Caco-2 (cell line): ENCODE data around the gene SLC34A3. TPM values are rescaled to one million over a fixed set of nuclear protein-coding genes. Genes with fewer than 3 reads are reported as not detected.

Experiments
- BruUV-seq: library from RNA; stranded (reverse); fragments of 400-500 nt; replicated peaks from 2 replicates; lab custom pipeline; 2021; lab: Mats Ljungman, UMichigan
- CTCF ChIA-PET: fragments of 300-600 bp; sonication (Branson Sonifier 250); formaldehyde crosslinking; loops from one replicate; lab custom pipeline; 2022; ENCODE audit warnings: antibody characterized with exemption; lab: Charles Lee
- POLR2A ChIA-PET: fragments of 300-600 bp; sonication (Branson Sonifier 250); formaldehyde crosslinking; loops from one replicate; lab custom pipeline; 2022; ENCODE audit warnings: antibody characterized with exemption; lab: Charles Lee
- DNase-seq, 2 experiments: peaks; one replicate each; pipeline versions ENCODE4 v3.0.0 to v3.0.0-alpha.2; 2020 to 2022
- H3K27me3 ChIP-seq: replicated peaks from 2 replicates; pipeline ENCODE4 v1.6.0; 2011; ENCODE audit warnings: low read length; ENCODE audit not compliant: control insufficient read depth, insufficient read depth
- H3K36me3 ChIP-seq: 2 replicates; pipeline ENCODE4 v1.5.1; 2011; ENCODE audit warnings: low read length; ENCODE audit not compliant: control insufficient read depth, insufficient read depth
- H3K4me1 ChIP-seq: fragments of 250-450 bp; sonication (Bioruptor Pico); 2 replicates; pipeline ENCODE4 v1.5.1; 2020; ENCODE audit warnings: mild to moderate bottlenecking
- H3K4me3 ChIP-seq: 2 replicates; pipeline ENCODE4 v1.5.1; 2011; ENCODE audit warnings: low read depth, mild to moderate bottlenecking, control low read depth, low read length
- H3K9me3 ChIP-seq: fragments of 250-450 bp; sonication (Bioruptor Pico); 2 replicates; pipeline ENCODE4 v1.5.1; 2020; ENCODE audit warnings: mild to moderate bottlenecking, moderate library complexity
- H3K27ac Mint-ChIP-seq: one replicate; pipeline ENCODE4 v1.8.0; 2022; ENCODE audit warnings: mixed read lengths; ENCODE audit not compliant: unreplicated experiment
- H3K27me3 Mint-ChIP-seq: one replicate; pipeline ENCODE4 v1.8.0; 2022; ENCODE audit warnings: mixed read lengths; ENCODE audit not compliant: insufficient read depth, unreplicated experiment
- H3K36me3 Mint-ChIP-seq: one replicate; pipeline ENCODE4 v1.8.0; 2022; ENCODE audit warnings: mild to moderate bottlenecking, mixed read lengths; ENCODE audit not compliant: insufficient read depth, unreplicated experiment
- H3K4me1 Mint-ChIP-seq: one replicate; pipeline ENCODE4 v1.8.0; 2022; ENCODE audit warnings: low read depth, mixed read lengths; ENCODE audit not compliant: unreplicated experiment
- H3K4me3 Mint-ChIP-seq: one replicate; pipeline ENCODE4 v1.8.0; 2022; ENCODE audit warnings: mild to moderate bottlenecking, moderate library complexity, mixed read lengths; ENCODE audit not compliant: unreplicated experiment
- H3K9me3 Mint-ChIP-seq: one replicate; pipeline ENCODE4 v1.8.0; 2022; ENCODE audit warnings: mixed read lengths; ENCODE audit not compliant: unreplicated experiment
- CTCF ChIP-seq, 2 experiments: fragments of 200-600 bp in 1 of 2; IDR thresholded peaks; 1 replicate in 1 of 2; 2 replicates in 1 of 2; pipeline versions ENCODE4 v1.5.1 to v1.8.0; 2011 to 2022; ENCODE audit warnings: antibody characterized with exemption in 1 of 2, control low read depth in 1 of 2, inconsistent platforms in 1 of 2, low read depth in 1 of 2, low read length in 1 of 2, mild to moderate bottlenecking in 1 of 2, moderate library complexity in 1 of 2; ENCODE audit not compliant: insufficient read depth in 1 of 2, severe bottlenecking in 1 of 2, unreplicated experiment in 1 of 2
- intact Hi-C: fragments of 100-400 bp; cut with micrococcal nuclease; formaldehyde crosslinking; loops from one replicate; pipeline ENCODE4 v1.10.0; 2022; ENCODE audit not compliant: unreplicated experiment
- total RNA-seq: library from RNA; stranded (reverse); gene quantifications from 2 replicates; pipeline ENCODE4 v1.2.3, GENCODE V29; 2022

SLC34A3 gene
- total RNA-seq, 1 experiment from 2014 or later, result not detected

- no peaks in the 10 kb centered on the region for H3K9me3 Mint-ChIP-seq
- no peak for TF ChIP-seq CTCF (IDR thresholded peaks at IDR 0.05; ENCODE audit: insufficient read depth in 1 of 2, low read depth in 1 of 2, low read length in 1 of 2, severe bottlenecking in 1 of 2, unreplicated experiment in 1 of 2)
- BruUV-seq, result no TSS peak
- intact Hi-C loops, result no loop called here
- no peak overlapping the region for H3K4me3 ChIP-seq
- no peaks in the 10 kb centered on the region for H3K27me3 Mint-ChIP-seq
- H3K36me3 ChIP-seq, result no peaks in the 10 kb centered on the region
- H3K4me3 Mint-ChIP-seq, result no peak overlapping the region
- CTCF ChIA-PET, result interaction anchor here (0.6 to 0.8 kb wide), 2 partner anchors 10 to 349 kb away, joined by 3 to 9 read pairs; no protein-coding TSS in a partner anchor
- H3K4me1 Mint-ChIP-seq, result peaks cover 6% of the 10 kb centered on the region
- POLR2A ChIA-PET, result no interaction called here
- no peak overlapping the region for H3K27ac Mint-ChIP-seq
- peaks cover 41% of the 10 kb centered on the region for H3K4me1 ChIP-seq
- no peak for DNase-seq
- H3K36me3 Mint-ChIP-seq, result peaks cover 14% of the 10 kb centered on the region
- H3K9me3 ChIP-seq, result no peaks in the 10 kb centered on the region
- H3K27me3 ChIP-seq, result no peaks in the 10 kb centered on the region
Measured at GRCh38 chr9:137233143-137233980, 2.7 kb downstream of the SLC34A3 start.

GRCh38 chr9:137234055-137234697 lies 3.5 kb downstream of the SLC34A3 start:
- TF ChIP-seq CTCF (IDR thresholded peaks at IDR 0.05; ENCODE audit: insufficient read depth in 1 of 2, low read depth in 1 of 2, low read length in 1 of 2, severe bottlenecking in 1 of 2, unreplicated experiment in 1 of 2), result no peak

GRCh38 chr9:137234758-137235423 lies 4.2 kb downstream of the SLC34A3 start:
- Mint-ChIP-seq H3K9me3 (no peaks in the 10 kb centered on the region), H3K36me3 (peaks cover 15% of the 10 kb centered on the region), H3K27me3 (no peaks in the 10 kb centered on the region), H3K4me1 (peaks cover 6% of the 10 kb centered on the region), H3K27ac (peak overlapping the region; percentile 21), H3K4me3 (no peak overlapping the region)
- DNase-seq, result no peak
- Histone ChIP-seq H3K4me3 (no peak overlapping the region), H3K36me3 (no peaks in the 10 kb centered on the region), H3K9me3 (no peaks in the 10 kb centered on the region), H3K27me3 (no peaks in the 10 kb centered on the region), H3K4me1 (peaks cover 31% of the 10 kb centered on the region)
- ChIA-PET CTCF (interaction anchor here (1.5 kb wide), 1 partner anchor 46 kb away, joined by 4 read pairs; the partner anchor contains the start of gene SSNA1), POLR2A (no interaction called here)
- TF ChIP-seq CTCF (IDR thresholded peaks at IDR 0.05; ENCODE audit: insufficient read depth in 1 of 2, low read depth in 1 of 2, low read length in 1 of 2, severe bottlenecking in 1 of 2, unreplicated experiment in 1 of 2), result no peak
- no TSS peak for BruUV-seq
- intact Hi-C loops, result loop anchor here (5.0 kb wide), 1 partner anchor 33 kb away; the partner anchor contains the start of gene TPRN

More at GRCh38 chr9:137234055-137234697, 3.5 kb downstream of the SLC34A3 start:
- Histone ChIP-seq H3K4me3 (no peak overlapping the region), H3K27me3 (no peaks in the 10 kb centered on the region), H3K9me3 (no peaks in the 10 kb centered on the region), H3K4me1 (peaks cover 38% of the 10 kb centered on the region), H3K36me3 (no peaks in the 10 kb centered on the region)
- Mint-ChIP-seq H3K9me3 (no peaks in the 10 kb centered on the region), H3K27ac (no peak overlapping the region), H3K4me3 (no peak overlapping the region), H3K27me3 (no peaks in the 10 kb centered on the region), H3K4me1 (peaks cover 6% of the 10 kb centered on the region), H3K36me3 (peaks cover 14% of the 10 kb centered on the region)
- POLR2A ChIA-PET, result no interaction called here
- no peak for DNase-seq
- CTCF ChIA-PET, result interaction anchor here (0.6 to 1.5 kb wide), 2 partner anchors 45 to 350 kb away, joined by 3 to 4 read pairs; partner anchors contain the start of gene SSNA1
- intact Hi-C loops, result no loop called here
- BruUV-seq, result no TSS peak
